Activated T-helper 9 cell treated with anti-CD3 and anti-CD28 coated beads, Interleukin-2, amount 50 U/mL, for 16 hours (primary cell): Measurements from ENCODE around the gene SLC35A5.

ENCODE experiments used
- DNase-seq: peaks from one replicate; pipeline ENCODE4 v3.0.0-alpha.2; 2020; ENCODE audit warnings: low read depth

SLC35A5 gene

DNA sequence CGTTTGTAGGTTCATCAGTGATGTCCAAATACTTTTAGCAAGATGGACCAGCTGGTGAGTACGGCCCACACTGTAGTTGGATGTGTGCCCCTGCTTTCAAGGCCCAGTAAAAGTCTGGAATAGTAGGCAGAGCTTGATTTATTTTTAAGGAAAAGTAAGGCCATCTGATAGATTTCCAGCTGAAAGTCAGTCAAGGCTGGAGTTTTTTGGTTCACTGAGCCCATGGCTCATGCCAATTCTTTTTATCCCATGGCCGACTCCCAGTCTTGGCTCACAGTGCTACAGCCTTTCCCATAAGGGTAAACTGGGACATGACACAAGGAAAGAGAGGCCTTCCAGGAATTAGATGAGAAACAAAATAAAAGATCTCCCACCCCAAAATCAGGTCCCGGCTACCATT is 65.6 kb downstream of the SLC35A5 start:
- no peak for DNase-seq

DNA sequence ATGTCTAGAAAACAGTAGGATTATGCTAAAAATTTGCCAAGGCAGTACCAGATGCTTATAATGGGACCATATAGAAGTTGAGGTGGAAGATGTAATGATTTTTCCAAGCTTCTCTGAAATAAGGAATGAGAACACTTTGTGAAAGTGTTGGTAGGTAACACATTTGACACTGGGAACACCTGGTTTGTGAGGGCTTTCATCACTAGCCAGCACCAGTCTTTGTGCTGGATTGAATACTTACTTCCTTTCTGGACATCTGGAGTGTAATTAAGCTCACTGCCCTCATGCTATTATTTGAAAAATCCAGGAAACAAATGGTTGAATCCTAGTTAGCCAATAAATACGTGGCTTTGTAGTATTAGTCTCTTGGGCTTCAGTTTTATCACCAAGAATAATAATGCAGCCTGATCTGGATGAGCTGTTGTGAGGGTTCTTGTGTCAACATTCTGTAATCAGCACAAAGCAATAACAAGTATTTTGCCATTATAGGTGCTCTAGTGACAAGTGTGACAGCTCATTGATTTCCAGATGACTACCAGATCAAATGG is 66.1 kb downstream of the SLC35A5 start:
- DNase-seq, result no peak

DNA sequence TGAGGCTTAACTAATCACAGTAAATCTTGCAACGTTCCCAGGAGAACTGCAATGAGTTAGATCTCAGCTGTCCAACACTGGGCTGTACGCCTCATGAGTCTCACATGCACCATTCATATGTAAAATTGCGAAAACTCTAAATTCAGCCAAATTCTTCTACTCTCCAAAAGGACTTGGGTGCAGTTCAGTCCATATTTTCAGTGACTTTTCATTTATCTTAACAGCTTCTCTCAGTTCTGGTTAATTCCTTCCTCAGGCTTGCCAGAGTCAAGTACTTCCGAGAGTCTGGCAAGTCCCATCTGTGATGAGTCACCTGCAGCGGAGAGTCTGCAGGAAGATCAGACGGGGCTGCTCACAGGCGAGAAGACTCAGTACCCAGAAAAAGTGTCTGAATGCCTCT is 67.6 kb downstream of the SLC35A5 start:
- DNase-seq, result peak; percentile 3

GRCh38 chr3:112631257-112631656 is 69.4 kb downstream of the SLC35A5 start:
- DNase-seq, result no peak

DNA sequence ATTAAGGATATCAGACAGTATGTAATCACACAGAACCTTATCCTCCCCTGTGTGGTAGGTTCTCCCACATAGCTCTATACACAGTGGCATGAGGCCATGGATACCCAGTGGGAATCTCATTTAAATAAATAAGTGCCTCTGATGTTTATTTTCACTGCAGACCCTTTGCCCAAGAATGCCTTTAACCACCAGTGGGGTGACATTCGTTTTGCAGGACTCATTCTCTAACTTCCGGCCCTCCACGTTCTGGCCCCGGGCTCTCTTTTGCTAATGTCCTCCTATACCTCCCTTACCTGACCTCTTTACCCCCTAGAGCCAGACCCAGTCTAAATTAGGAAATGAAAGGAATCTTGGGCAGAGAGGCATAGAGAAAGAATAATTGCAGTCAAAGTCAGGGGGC is 70.8 kb downstream of the SLC35A5 start:
- DNase-seq, result no peak

DNA sequence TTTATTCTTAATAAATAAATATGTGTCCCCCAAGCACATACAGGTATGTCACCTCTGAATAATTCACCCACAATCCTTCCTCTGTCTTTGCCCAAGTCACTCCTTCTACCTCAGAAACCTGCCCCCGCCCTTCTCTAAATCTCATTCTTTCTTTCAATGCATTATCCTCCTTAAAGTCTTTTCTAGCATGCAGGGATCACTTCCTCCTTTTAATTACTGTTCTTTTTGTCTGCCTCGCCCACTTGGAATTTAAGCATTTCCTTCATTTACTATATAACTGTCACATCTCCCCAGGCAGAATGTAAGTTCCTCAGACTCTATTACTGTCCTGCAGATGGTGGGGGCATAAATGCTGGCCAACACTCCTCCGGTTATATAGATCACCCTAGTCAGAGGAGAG is 71.3 kb downstream of the SLC35A5 start:
- DNase-seq, result no peak

DNA sequence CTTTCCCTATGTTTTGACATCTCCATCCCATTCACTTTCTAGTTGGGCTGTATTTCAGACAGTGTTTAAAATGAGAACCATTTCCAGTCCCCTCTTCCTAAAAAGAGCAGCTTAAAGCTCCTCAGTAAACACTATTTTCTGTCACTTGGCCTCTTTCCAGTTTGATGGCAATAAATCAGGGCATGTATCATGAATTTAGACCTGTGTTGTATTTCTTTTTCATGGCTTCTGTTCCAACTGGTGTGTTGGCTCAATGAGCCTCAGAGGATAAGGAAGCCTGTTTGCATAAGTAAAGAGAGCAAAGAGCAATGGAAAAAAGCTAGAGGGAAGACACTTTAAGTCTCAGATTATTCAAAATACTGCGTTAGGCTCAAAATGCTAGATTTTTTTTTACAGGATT is 71.9 kb downstream of the SLC35A5 start:
- no peak for DNase-seq

GRCh38 chr3:112634786-112635541 is 73.1 kb downstream of the SLC35A5 start:
- DNase-seq, result no peak
